NCI-H2227 (cell line): ENCODE data around the gene IFT74.

Source experiments
- DNase-seq: peaks from one replicate; lab custom pipeline; 2025; ENCODE audit not compliant: unreplicated experiment; lab: John Stamatoyannopoulos, UW

Gene IFT74

DNA sequence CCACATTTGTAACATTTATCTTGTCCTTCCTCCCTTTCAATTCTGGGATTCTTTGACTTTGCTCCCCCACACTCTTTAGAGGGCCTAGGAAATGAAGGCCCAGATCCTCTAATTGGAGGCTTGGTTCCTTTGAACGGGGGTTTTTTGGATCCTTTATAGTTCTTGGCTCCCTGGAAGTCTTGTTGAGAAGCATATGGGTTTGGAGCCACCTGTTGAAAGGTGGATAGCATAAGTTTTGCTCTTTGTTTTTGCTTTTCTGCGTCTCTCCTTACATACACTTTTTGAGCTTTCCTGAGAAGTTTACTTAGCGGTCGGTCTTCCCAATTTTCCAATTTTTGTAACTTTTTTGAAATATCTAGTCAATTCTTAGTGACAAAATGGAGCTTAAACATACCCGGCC, 17.8 kb downstream of the IFT74 start:
- DNase-seq, result no peak

DNA sequence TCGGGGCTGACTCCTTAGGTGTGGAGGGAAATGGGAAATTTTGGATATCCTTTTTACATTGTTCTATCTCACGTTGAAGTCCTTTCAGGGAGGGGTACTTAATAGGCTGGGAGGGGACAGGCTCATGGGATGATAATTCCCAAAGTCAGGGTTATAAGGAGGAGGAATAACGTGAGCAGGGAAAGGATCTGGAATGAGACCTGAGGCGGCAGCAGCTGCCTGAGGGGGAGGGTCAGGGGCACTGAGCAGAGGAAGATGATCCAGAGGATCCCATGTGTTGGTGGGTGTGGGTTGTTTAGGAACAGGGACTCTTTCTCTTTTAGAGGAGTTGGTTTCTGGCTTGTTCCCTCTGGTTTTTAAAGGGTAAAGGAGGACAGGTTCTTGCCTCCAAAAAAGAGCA, 18.7 kb downstream of the IFT74 start:
- no peak for DNase-seq

DNA sequence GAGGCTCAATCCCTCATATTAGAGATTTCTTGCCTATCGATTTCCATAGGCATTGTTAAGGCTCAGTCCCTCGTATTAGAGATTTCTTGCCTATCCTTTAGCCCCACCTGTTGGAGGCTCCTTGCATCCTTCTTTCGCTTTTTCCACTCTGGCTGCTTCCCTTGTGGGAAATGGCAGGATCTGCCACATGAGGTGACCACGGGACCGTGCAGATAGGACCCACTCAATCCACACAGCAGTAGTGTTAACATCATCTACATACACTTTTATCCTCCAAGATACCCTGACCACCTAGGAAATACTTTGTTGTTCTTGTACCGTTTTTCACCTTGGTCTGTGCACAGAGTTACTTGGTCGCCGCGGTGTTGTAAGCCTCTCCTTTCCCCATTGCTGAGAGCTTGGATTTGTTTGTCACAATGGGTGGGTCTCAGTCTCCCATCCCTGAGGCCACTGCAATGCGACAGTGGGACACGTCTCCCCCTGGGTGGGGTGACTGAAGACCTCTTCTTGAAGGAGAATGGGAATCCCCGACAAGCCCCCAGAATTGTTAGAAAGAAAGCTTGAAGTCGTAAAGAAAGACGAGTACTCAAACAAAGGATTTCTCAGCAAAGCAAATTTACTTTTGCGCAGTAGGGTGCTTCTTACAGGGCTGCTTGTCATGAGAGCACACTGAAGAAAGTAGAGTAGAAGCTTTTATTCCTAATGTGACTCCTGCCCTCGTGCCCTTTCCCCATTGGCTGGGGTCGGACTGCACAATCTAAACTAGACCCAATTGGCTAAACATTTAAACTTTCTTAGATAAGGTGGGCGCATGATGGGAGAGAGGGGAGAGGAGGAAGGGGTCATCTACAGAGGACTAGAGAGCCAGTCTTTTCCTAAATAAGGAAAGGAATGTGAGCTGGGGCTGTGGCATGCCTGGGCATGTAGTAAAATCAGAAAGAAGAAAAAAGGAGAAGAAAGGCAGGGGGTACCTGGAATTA, 19.8 kb downstream of the IFT74 start:
- peak; percentile 3 for DNase-seq

DNA sequence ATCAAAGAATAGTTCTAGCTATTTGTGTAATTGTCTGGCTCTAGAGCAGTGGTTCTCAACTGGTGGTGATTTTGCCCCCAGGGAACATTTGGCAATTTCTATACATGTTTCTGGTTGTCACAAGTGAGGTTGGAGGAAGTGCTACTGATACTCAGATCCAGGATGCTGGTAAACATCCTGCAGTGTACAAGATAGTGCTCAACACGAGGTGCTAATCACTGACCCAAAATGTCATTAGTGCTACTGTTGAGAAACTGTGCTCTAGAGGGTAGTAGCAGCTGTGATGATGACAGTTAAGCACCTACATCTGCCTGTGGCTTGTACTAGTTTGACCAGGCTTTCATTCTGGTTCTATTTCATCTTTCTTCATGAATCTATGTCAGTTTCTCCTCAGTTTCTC, 27.1 kb downstream of the IFT74 start:
- no peak for DNase-seq

DNA sequence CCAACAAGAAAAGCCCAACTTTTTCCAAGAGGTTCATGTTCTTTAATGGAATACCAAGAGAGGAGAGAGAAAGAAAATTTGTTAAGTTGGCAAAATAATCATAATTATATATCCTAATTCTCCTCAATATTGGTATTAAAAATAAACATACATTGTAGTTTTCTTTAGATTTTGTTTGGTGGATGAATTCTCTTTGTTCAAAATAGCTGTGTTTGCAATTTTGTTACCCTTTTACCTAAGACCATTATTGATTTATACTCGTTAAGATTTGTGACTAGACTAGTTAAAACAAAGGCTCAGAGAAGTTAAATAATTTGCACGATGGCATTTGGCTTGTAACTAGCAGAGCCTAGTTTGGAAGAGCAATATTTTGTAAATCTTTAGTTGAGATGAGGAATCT, 39.6 kb downstream of the IFT74 start:
- no peak for DNase-seq

DNA sequence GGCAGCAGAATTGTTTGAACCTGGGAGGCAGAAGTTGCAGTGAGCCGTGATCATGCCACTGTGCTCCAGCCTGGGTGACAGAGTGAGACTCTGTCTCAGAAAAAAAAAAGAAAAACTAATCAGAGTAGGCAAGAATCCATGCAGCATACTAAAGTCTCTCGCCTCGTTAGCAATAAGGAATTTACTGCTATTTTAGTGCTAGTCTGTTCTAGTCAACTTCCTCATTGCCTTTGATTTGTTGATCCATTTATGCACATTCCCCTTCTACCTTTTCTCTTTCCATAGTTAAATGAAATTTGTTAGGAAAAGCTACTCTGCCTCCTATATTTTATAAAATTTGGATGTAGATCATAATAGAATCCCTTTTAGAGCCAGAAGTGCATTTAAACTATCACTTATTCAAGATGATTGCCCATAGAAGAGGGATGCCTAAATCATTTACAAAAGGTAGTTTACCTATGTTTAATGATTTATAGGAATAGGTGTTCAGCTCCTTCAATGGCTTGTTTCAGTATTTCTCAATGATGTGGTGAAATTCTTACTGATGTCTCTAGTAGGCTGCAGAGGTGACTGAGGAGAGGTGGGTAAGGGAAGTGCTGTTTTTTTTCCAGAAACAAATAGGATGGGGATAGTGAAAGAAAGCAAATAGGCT, 47.3 kb downstream of the IFT74 start:
- no peak for DNase-seq

DNA sequence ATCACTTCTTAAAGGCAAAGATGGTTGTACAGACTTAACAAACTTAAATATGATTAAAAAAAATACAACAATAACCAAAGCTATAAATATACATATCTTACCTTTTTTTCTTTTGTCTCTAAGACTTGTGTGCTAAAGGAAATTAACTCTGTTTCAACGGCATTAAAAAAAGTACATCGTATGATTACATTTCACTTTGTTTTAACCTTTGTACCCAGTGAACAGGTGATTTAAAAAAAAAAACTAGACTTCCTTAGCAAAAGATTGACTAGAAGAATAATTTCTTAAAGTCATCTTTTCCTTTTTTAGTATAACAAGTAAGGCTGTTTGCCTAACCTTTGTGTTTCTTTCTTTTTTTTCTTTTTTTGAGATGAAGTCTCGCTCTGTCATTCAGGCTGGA, 49.3 kb downstream of the IFT74 start, which contains the start of gene LRRC19:
Gene LRRC19 (minus strand): TSS at position 182 of the 400 bp plus-strand sequence. CDS start 5,978 bp downstream, outside the sequence.
- DNase-seq, result no peak

DNA sequence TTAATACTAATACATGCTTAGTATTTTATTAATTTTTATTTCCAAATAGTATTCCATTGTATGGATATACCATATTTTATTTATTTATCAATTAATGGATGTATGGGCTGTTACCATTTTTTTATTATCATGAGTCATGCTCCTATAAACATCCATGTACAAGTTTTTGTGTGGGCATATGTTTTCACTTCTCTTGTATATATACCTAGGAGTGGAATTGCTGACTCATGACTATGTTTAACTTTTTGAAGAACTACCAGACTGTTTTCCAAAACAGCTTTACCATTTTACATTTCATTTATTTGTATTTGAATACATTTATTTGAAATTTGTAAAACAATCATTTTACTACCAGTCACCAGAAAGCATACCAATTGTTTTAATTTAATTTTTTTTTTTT, 63.4 kb downstream of the IFT74 start:
- DNase-seq, result no peak

DNA sequence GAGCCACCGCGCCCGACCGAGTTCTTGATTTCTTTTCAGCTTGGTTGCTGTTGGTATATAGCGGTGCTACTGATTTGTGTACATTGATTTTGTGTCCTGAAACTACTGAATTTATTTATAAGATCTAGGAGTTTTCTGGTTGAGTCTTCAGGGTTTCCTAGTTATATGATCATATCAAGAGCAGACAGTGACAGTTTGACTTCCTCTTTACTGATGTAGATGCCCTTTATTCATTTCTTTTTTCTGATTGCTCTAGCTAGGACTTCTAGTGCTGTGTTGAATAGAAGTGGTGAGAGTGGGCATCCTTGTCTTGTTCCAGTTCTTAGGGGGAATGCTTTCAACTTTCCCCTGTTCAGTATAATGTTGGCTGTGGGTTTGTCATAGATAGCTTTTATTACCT, 66.7 kb downstream of the IFT74 start:
- DNase-seq, result no peak

DNA sequence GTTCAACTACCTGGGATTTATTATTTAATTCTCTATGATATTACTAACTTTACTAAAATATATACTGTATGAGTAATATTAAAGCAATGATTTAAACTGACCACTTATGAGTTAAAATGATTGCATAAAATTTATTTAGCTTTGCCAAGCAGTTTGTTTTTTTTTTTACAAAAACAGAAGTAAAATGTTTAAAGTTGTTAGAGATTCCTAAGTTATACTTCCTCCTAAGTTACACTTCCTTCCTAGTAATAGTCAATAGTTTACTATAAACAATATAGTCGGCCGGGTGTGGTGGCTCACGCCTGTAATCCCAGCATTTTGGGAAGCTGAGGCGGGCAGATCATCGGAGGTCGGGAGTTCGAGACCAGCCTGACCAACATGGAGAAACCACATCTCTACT, 73.0 kb downstream of the IFT74 start:
- DNase-seq, result no peak

DNA sequence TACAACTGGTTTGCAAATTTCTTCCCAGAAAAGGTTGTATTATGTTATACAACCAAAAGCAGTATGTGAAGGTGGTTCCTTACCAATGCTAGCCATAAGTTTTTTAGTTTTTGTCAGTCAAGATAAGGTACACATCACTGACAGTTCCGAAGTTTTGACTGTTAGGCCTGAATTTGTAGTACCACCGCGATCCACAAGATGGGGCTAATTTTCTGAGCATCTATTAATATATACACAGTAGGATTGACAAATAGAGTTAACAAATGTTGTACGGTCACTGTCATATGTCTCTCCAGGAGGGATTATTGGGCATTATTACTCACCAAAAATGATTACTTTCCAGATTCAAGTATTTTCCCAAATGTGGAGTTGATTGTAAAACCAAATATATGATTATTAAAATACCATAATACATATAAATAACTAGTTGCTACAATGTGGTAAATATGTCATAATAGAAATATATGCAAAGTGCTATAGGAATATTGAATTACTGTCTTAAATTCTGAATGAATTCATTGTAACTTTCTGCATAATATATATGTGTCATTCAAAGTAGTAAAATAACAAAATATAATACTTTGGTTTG, 77.7 kb downstream of the IFT74 start:
- peak; percentile 34 for DNase-seq

DNA sequence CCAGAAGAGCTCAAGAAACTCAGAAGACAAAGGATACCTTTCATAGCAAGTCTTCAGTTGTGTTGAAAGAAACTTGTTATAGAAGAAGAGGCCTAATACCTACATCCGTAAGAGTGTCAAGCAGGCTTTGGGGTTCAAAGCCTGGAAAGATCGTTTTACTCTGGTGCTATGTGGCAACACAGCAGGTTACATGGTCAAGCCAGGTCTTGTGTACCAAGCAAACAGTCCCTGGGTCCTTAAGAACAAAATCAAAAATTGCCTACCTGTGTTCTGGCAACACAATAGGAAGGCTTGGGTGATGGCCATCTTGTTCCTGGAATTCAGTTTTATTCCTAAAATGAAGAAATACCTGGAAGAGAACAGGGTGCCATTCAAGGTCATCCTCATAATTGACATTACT, 81.3 kb downstream of the IFT74 start:
- no peak for DNase-seq

DNA sequence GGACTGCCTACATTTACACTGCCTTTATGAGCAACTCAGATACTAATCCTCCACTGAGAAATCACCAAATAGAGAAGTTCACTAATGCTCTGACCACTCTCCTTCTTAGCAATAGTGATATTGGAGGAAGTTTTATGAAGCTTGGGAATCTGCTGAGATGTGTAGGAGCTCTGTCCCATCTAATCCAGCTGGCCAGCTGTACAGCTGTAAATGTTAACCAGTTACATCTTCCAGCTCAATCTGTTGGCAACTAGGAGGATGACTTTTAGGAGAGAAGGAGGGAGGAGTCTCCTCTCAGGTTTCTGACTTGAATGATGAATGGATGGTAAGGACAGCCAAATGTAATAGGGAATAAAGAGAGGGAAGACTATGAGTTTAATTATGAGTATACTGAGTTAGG, 85.5 kb downstream of the IFT74 start:
- no peak for DNase-seq

DNA sequence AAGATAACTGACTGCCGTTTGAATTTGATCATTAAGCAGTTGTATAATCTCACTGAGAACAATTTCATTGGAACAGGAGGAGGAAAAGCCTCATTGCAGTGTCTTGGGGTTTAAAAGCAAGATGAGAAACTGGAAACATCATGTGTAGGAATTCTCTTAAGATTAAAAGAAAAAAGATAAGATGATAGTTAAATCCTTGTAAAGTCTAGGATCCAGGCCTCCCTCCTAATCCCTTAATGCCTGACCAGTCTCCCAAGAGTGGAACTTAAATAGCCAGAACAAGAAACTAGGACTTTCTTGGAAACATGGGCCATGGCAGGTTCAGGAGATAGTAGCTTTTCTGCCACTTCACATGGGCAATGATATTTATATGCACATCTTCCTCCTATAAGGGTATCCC, 86.3 kb downstream of the IFT74 start:
- DNase-seq, result no peak

DNA sequence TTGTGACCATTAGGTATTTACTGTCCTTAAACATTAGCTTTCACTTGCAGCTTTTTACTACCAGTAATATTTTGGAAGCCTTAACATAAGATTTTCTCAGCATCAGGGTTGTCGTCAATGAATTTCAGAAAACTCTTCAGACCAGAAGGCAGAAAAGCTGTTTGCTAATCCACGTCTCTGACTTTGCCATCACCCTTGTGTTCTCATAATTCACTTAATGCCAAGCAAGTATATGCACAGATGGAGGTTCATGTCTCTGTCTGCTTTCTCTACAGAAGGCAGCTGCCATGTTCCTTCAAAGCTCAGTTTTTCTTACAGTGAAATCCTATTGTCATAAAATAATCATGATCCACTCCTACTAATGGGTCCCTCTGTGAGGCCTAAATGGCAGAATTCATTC, 87.0 kb downstream of the IFT74 start:
- no peak for DNase-seq

DNA sequence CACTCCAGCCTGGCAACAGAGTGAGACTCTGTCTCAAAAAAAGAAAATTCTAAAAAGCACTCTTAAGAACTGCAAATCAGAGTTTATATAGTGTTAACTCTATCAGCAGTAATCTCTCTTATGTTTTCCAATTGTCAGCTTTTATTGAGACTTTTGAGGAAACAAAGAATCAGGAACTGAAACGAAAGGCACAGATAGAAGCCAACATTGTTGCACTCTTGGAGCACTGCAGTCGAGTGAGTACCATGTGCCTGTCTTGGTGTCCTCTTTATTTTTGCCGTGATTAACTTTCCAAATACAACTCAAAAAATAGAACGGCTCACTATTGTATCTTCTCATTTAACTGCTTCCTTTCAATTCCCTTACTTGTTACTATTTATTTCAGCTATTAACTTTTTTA, 90.9 kb downstream of the IFT74 start:
- DNase-seq, result no peak

DNA sequence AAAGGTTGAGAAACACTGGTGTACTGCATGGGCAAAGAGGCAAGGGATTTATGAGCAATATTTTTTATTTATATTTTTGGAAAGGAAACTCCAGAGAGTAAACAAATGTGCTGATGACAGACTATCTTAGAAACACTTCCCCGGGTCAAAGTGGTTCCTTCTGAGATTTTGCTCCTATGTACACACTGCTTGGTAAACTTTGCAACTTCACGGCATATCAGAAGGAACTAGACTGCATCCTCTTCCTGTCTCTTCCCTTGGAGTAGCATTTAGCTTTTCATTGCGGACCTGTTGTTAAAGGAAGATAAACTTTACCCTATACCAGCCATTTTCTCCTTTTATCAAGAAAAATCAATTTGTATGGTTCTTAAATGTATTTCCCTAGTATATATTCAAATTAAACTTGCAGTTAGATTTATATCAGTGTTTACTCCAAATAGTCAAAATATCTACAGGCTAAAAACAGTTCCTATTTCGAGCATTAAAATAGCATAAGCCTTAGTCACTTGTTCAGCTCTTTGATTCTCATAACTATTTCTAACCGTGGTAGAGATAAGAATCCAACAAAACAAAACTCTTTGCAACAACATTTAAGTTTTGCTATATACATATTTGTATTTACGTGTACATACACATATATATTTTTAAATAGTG, 97.3 kb downstream of the IFT74 start:
- no peak for DNase-seq

DNA sequence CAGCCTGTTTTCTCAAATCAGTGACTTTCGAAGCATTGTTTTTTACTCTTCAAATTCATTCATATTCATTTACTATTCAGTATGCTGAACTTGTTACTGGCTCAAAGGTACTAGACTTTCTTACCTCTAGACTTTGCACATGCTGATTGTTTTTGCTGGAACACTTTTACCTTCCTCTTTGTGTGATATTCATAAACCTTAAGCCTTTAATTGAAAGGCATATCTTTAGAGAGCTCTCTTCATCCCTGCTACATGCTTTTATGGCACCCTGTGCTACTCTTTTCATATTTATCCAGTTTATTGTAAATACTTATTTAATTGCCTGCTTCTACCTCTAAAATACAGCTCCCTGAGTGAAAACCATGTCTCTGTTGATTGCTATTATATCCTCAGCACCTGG, 97.9 kb downstream of the IFT74 start:
- no peak for DNase-seq

DNA sequence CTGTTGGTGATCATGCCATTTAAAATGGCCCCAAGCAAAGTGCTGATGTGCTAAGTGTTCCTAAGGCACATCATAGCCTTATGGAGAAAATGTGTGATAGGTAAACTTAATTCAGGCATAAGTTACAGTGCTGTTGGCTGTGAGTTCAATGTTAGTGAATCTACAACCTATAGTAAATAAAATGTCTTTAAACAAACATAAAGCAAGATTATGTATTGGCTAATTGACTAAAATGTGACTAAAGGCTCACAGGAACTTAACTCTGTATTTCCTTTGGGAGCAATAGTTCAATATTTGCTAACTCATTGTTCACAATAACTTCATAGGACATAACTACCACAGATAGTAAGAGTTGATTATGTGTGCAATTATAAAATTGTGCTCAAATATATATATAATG, 98.6 kb downstream of the IFT74 start:
- no peak for DNase-seq

DNA sequence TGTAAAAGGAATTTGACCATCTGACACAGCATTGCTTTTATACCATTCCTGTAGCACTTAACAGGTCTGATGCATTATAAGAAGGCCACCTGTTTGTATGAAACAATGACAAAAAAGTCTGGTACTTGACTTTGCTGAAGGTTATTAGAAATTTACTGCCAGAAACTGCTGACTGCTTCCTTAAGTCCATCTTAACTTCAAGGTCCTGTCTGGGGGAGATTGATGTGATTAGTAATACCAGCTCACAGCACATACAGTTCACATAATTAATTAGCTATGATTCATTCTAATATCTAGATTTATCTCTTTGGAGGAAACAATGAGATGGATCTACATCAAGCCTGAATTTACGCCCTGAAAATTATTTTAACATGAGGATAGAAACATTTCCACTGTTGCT, 103.2 kb downstream of the IFT74 start:
- no peak for DNase-seq

DNA sequence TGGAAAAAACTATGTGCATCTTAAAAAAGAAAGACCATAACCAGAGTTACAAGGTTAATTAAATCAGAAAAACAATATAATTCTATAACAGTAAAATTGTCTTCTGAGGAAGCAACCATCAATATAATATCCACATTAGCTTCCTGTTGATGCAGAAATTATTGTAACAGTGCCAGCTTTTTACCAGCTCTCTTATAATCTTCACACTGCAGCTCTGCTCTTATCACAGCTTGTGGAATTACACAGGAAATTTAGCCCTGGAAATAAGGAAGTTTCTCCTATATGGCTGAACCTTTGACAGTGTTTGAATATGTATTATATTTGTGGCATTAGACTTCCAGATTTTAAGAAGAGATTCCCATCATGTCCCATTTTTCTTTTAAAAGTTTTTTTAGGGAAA, 103.7 kb downstream of the IFT74 start:
- DNase-seq, result no peak
